Upper lobe of right lung (tissue), 1 donor: ENCODE measurements around the gene DEUP1. TPM values are rescaled to one million over a fixed set of nuclear protein-coding genes. Genes with fewer than 3 reads are reported as not detected.

ENCODE experiments used
- ATAC-seq: fragments of 200-7000 bp; cut with Tn5 transposase; one replicate; pipeline ENCODE4 v1.9.1; 2020; ENCODE audit warnings: mild to moderate bottlenecking, moderate library complexity
- DNase-seq: peaks from one replicate; pipeline ENCODE4 v3.0.0-alpha.2; 2020
- H3K27ac ChIP-seq: fragments of 200-600 bp; one replicate; pipeline ENCODE4 v1.8.0; 2022
- H3K27me3 ChIP-seq: fragments of 200-600 bp; one replicate; pipeline ENCODE4 v1.8.0; 2022; ENCODE audit warnings: mild to moderate bottlenecking
- H3K36me3 ChIP-seq: fragments of 200-600 bp; one replicate; pipeline ENCODE4 v1.8.0; 2022
- H3K4me1 ChIP-seq: fragments of 200-600 bp; one replicate; pipeline ENCODE4 v1.8.0; 2022
- H3K4me3 ChIP-seq: fragments of 200-600 bp; one replicate; pipeline ENCODE4 v1.8.0; 2022; ENCODE audit warnings: mild to moderate bottlenecking
- H3K9me3 ChIP-seq: fragments of 200-600 bp; one replicate; pipeline ENCODE4 v1.8.0; 2022
- intact Hi-C: fragments of 100-400 bp; cut with DNase I; formaldehyde crosslinking; loops from one replicate; pipeline ENCODE4 v1.11.0; 2022
- long read RNA-seq: library from polyadenylated mRNA; unstranded; transcript quantifications from one replicate; pipeline ENCODE4 v2.0.0, GENCODE V29; 2021
- total RNA-seq: library from RNA; stranded (reverse); fragmentation: NEBNext Ultra II Directional; extraction: Animal tissue kit (Norgen Biotek cat#: 25700); gene quantifications from one replicate; pipeline ENCODE4 v1.2.1, GENCODE V29; 2021
- TF ChIP-seq, protein P1 (sequence below): fragments of 200-600 bp; IDR thresholded peaks from one replicate; pipeline ENCODE4 v1.8.0; 2022; ENCODE audit warnings: antibody characterized with exemption
- donor health status: DM: no; HTN: yes; CAD: no; lungs with severe emphysema.

The DEUP1 gene, protein sequence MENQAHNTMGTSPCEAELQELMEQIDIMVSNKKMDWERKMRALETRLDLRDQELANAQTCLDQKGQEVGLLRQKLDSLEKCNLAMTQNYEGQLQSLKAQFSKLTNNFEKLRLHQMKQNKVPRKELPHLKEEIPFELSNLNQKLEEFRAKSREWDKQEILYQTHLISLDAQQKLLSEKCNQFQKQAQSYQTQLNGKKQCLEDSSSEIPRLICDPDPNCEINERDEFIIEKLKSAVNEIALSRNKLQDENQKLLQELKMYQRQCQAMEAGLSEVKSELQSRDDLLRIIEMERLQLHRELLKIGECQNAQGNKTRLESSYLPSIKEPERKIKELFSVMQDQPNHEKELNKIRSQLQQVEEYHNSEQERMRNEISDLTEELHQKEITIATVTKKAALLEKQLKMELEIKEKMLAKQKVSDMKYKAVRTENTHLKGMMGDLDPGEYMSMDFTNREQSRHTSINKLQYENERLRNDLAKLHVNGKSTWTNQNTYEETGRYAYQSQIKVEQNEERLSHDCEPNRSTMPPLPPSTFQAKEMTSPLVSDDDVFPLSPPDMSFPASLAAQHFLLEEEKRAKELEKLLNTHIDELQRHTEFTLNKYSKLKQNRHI
- not detected for total RNA-seq
- long read RNA-seq: 0 reads

DNA sequence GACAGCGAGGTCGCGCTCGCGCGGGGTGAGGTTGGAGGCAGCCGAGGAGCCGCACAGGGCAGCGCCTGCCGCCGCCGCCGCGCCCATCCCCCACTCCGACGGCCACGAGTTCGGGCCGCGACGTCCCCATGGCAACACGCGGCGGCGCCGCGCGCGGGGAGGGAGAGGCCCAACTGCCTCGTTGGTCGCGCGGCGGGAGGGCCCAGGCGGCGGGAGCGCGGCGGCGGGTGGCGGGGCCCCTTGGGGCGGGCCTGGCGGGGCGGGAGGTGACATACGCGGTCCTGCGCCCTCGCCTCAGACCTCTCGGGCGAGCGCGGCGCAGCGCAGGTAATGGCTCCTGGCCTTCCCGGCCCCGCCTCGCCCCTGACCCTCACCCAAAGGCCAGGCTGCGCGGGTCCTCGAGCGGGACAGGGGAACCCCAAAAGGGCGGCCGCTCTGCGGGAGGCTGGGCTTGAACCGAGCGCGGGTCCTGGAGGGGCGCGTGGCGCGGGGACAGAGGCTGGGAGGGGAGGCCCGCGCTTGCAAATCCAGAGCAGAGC lies at the start of gene DEUP1:
TSS of gene DEUP1 (plus strand) at position 297 of the 539 bp plus-strand sequence. CDS start 1,518 bp downstream, outside the sequence.
- Histone ChIP-seq H3K36me3 (no peaks in the 10 kb centered on the region), H3K27ac (no peak within 1 kb of the TSS), H3K9me3 (no peaks in the 10 kb centered on the region), H3K4me3 (peak within 1 kb of the TSS; percentile 34), H3K4me1 (no peaks in the 10 kb centered on the region), H3K27me3 (peaks cover 3% of the 10 kb centered on the region)
- DNase-seq: peak; percentile 81
- peak; percentile 90 for ATAC-seq
- TF ChIP-seq, protein P1, sequence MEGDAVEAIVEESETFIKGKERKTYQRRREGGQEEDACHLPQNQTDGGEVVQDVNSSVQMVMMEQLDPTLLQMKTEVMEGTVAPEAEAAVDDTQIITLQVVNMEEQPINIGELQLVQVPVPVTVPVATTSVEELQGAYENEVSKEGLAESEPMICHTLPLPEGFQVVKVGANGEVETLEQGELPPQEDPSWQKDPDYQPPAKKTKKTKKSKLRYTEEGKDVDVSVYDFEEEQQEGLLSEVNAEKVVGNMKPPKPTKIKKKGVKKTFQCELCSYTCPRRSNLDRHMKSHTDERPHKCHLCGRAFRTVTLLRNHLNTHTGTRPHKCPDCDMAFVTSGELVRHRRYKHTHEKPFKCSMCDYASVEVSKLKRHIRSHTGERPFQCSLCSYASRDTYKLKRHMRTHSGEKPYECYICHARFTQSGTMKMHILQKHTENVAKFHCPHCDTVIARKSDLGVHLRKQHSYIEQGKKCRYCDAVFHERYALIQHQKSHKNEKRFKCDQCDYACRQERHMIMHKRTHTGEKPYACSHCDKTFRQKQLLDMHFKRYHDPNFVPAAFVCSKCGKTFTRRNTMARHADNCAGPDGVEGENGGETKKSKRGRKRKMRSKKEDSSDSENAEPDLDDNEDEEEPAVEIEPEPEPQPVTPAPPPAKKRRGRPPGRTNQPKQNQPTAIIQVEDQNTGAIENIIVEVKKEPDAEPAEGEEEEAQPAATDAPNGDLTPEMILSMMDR: no peak
- intact Hi-C loops: no loop called here

DNA sequence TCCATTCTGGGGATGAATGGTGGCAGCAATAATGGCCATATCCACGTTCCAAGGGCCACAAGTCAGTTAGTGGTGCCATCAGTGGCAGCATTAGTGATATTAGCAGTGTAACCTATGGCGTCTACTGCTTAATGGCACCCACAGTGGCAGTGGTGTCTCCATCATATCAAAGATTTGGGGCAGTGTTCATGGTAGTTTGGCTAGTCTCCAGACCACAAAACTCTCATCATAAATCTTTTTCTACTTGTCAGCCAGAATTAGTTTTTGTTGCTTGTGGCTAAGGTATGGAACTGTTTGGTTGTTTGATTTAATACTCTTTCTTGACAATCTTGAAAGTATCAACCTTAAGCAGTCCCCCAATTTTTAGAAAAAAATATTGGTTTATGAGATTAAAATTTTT lies 45.1 kb upstream of the DEUP1 start:
- Histone ChIP-seq H3K4me1 (no peaks in the 10 kb centered on the region), H3K27me3 (no peaks in the 10 kb centered on the region), H3K36me3 (no peaks in the 10 kb centered on the region), H3K4me3 (no peak overlapping the region), H3K9me3 (no peaks in the 10 kb centered on the region), H3K27ac (no peak overlapping the region)
- DNase-seq: no peak
- TF ChIP-seq, protein P1: no peak
- ATAC-seq: no peak
- intact Hi-C loops: no loop called here

DNA sequence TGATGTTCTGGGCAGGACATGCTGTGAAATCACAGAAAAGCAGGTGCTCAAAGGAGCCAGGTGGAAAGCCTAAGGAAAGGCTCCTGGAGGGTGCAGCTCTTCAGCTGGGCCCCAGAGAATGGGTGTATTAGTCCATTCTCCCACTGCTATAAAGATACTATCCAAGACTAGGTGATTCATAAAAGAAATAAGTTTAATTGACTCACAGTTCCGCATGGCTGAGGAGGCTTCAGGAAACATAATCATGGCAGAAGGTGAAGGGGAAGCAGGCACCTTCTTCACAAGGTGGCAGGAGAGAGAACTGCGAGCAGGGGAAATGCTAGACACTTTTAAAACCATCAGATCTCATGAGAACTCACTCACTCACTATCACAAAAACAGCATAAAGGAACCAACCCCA lies 43.1 kb upstream of the DEUP1 start:
- H3K36me3 ChIP-seq: no peaks in the 10 kb centered on the region
- no peaks in the 10 kb centered on the region for H3K4me1 ChIP-seq
- H3K27ac ChIP-seq: no peak overlapping the region
- ATAC-seq (no peak), DNase-seq (no peak)
- H3K9me3 ChIP-seq: no peaks in the 10 kb centered on the region
- intact Hi-C loops: no loop called here
- no peaks in the 10 kb centered on the region for H3K27me3 ChIP-seq
- TF ChIP-seq, protein P1: no peak
- H3K4me3 ChIP-seq: no peak overlapping the region

DNA sequence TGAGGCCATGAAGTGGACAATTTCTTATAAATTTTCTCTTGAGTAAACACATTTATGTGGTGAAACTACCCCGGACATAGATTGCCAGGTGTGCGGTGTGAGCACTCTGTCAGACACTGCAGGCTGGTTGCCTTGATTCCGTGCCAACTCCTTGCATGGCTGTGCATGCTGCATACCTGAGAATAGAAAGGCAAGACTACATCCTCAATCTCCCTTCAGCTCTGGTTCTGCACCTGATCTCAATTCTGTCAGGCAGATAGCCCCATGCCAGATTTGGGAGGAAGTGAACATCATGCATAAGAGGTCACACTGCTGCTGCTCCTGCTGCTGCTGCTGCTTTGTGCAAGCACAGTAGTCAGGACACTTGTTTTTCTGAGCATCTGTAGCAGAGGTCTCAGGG lies 42.5 kb upstream of the DEUP1 start:
- no peak for ATAC-seq
- no peak for DNase-seq
- H3K4me1 ChIP-seq: no peaks in the 10 kb centered on the region
- no peaks in the 10 kb centered on the region for H3K27me3 ChIP-seq
- no peaks in the 10 kb centered on the region for H3K9me3 ChIP-seq
- intact Hi-C loops: no loop called here
- TF ChIP-seq, protein P1: no peak
- H3K4me3 ChIP-seq: no peak overlapping the region
- H3K36me3 ChIP-seq: no peaks in the 10 kb centered on the region
- no peak overlapping the region for H3K27ac ChIP-seq

DNA sequence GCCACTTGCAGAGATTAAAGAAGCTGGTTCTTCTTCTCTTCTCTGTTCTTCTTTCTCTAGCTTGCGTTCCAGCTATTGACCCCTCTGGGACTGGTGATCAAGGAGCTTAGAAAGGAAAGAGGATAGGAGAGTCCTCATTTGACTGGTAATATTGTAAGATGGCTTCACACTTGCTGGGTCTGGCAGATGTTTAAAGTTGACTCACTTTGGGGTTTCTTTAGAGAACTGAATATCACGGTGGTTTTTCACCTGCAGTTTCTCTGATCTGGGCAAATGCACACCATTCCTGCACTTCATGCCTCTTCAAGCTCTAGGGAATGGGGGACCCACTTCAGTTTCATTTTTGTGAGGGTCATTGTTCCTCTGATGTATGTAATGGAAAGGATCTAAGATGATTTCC lies 41.8 kb upstream of the DEUP1 start:
- no peaks in the 10 kb centered on the region for H3K9me3 ChIP-seq

More for the DNA sequence above, 41.8 kb upstream of the DEUP1 start:
- H3K36me3 ChIP-seq: no peaks in the 10 kb centered on the region
- no peak overlapping the region for H3K4me3 ChIP-seq
- H3K27me3 ChIP-seq: no peaks in the 10 kb centered on the region
- TF ChIP-seq, protein P1: no peak
- intact Hi-C loops: no loop called here
- H3K4me1 ChIP-seq: no peaks in the 10 kb centered on the region
- DNase-seq (no peak), ATAC-seq (no peak)
- no peak overlapping the region for H3K27ac ChIP-seq
